HepG2 (cell line): Measurements from ENCODE around the gene MRPL39. TPM values are rescaled to one million over a fixed set of nuclear protein-coding genes. Genes with fewer than 3 reads are reported as not detected.

Experiments
- HNRNPUL1 ChIP-seq: fragments of 200-400 bp; formaldehyde crosslinking; IDR thresholded peaks from 2 replicates; pipeline ENCODE4 v1.6.1; 2017; ENCODE audit warnings: low read depth, mild to moderate bottlenecking, low read length, moderate library complexity
- KMT2B ChIP-seq: IDR thresholded peaks from 2 replicates; pipeline ENCODE4 v1.6.1; 2016; ENCODE audit warnings: missing genetic modification reagents, missing compliant biosample characterization
- MAFG ChIP-seq: sonication (generic); formaldehyde crosslinking; IDR thresholded peaks from 2 replicates; pipeline ENCODE4 v1.5.1; 2020; ENCODE audit warnings: mild to moderate bottlenecking, missing genetic modification reagents
- NCOA5 ChIP-seq: sonication (generic); formaldehyde crosslinking; IDR thresholded peaks from 2 replicates; pipeline ENCODE4 v1.4.0; 2020; ENCODE audit warnings: missing genetic modification reagents
- NFYC ChIP-seq: IDR thresholded peaks from 2 replicates; pipeline ENCODE4 v1.6.1; 2016; ENCODE audit warnings: missing genetic modification reagents, missing compliant biosample characterization
- PCBP2 ChIP-seq: fragments of 200-400 bp; formaldehyde crosslinking; optimal IDR thresholded peaks from 2 replicates; pipeline ENCODE3; 2018; ENCODE audit warnings: low read length, low read depth; ENCODE audit not compliant: poor library complexity, severe bottlenecking
- RAD51 ChIP-seq: fragments of 450-650 bp; IDR thresholded peaks from 2 replicates; pipeline ENCODE4 v1.6.1; 2016; ENCODE audit warnings: borderline replicate concordance
- REL ChIP-seq: sonication (generic); formaldehyde crosslinking; conservative IDR thresholded peaks from 2 replicates; pipeline ENCODE4 v1.8.0; 2022; ENCODE audit warnings: mild to moderate bottlenecking, missing genetic modification reagents, moderate library complexity
- REPIN1 ChIP-seq: sonication (generic); formaldehyde crosslinking; IDR thresholded peaks from 2 replicates; pipeline ENCODE4 v1.8.0; 2022; ENCODE audit warnings: missing genetic modification reagents, low read depth, mild to moderate bottlenecking, borderline replicate concordance
- THYN1 ChIP-seq: sonication (generic); formaldehyde crosslinking; IDR thresholded peaks from 2 replicates; pipeline ENCODE4 v1.8.1; 2023; ENCODE audit warnings: low read depth, mild to moderate bottlenecking, moderate library complexity, missing genetic modification reagents, borderline replicate concordance
- ZFYVE20 ChIP-seq: sonication (generic); formaldehyde crosslinking; IDR thresholded peaks from 2 replicates; pipeline ENCODE4 v1.8.0; 2023; ENCODE audit warnings: low read depth, mild to moderate bottlenecking, moderate library complexity, missing genetic modification reagents, borderline replicate concordance
- ZNF10 ChIP-seq: sonication (generic); formaldehyde crosslinking; IDR thresholded peaks from 2 replicates; pipeline ENCODE4 v1.4.0; 2020; ENCODE audit warnings: mild to moderate bottlenecking, low read depth, missing genetic modification reagents, borderline replicate concordance
- ZNF230 ChIP-seq: sonication (generic); formaldehyde crosslinking; IDR thresholded peaks from 2 replicates; pipeline ENCODE4 v1.4.0; 2020; ENCODE audit warnings: mild to moderate bottlenecking, missing genetic modification reagents
- ZNF276 ChIP-seq: sonication (generic); formaldehyde crosslinking; IDR thresholded peaks from 2 replicates; pipeline ENCODE4 v1.4.0; 2020; ENCODE audit warnings: mild to moderate bottlenecking, low read depth, missing genetic modification reagents
- ZNF598 ChIP-seq: sonication (generic); formaldehyde crosslinking; IDR thresholded peaks from 2 replicates; pipeline ENCODE4 v1.5.1; 2020; ENCODE audit warnings: mild to moderate bottlenecking, missing genetic modification reagents, borderline replicate concordance
- ZNF7 ChIP-seq: IDR thresholded peaks from 2 replicates; pipeline ENCODE4 v1.6.1; 2016; ENCODE audit warnings: missing biosample characterization, missing genetic modification reagents
- ZNF775 ChIP-seq: sonication (generic); formaldehyde crosslinking; IDR thresholded peaks from 2 replicates; pipeline ENCODE4 v1.4.0; 2020; ENCODE audit warnings: missing genetic modification reagents, mild to moderate bottlenecking, moderate library complexity, borderline replicate concordance
- ZNF776 ChIP-seq: sonication (generic); formaldehyde crosslinking; IDR thresholded peaks from 2 replicates; pipeline ENCODE4 v1.4.0; 2020; ENCODE audit warnings: mild to moderate bottlenecking, missing genetic modification reagents
- ZSCAN22 ChIP-seq: sonication (generic); formaldehyde crosslinking; IDR thresholded peaks from 2 replicates; pipeline ENCODE4 v1.4.0; 2020; ENCODE audit warnings: mild to moderate bottlenecking, missing genetic modification reagents
- polyA plus RNA-seq, 8 experiments: library from polyadenylated mRNA; depleted of rRNA in 3 of 8; stranded (reverse) in 7 of 8; unstranded in 1 of 8; fragments of >200 nt; fragmentation: Illumina TruSeq in 4 of 8; extraction: Trizol in 4 of 8; gene quantifications; 2 replicates each; pipeline versions ENCODE4 v1.2.1 to v1.2.3, GENCODE V29; 2011 to 2016; ENCODE audit warnings: low read depth in 4 of 8, missing spikeins in 1 of 8, mixed read lengths in 1 of 8; ENCODE audit not compliant: insufficient read depth in 1 of 8
- total RNA-seq, 5 experiments: library from RNA; depleted of rRNA; stranded (reverse); fragments of >200 nt; fragmentation: Illumina TruSeq; extraction: Trizol; gene quantifications; 2 replicates each; pipeline ENCODE4 v1.2.3, GENCODE V29; 2016; ENCODE audit warnings: low read depth in 1 of 5
- TF ChIP-seq, protein P1 (sequence below): sonication (generic); formaldehyde crosslinking; IDR thresholded peaks from 2 replicates; pipeline ENCODE4 v1.4.0; 2020; ENCODE audit warnings: mild to moderate bottlenecking, missing genetic modification reagents
- TF ChIP-seq, protein P2 (sequence below): sonication (generic); formaldehyde crosslinking; IDR thresholded peaks from 2 replicates; pipeline ENCODE4 v1.8.0; 2022; ENCODE audit warnings: mild to moderate bottlenecking, missing genetic modification reagents, borderline replicate concordance
- TF ChIP-seq, protein P3 (sequence below): sonication (generic); formaldehyde crosslinking; IDR thresholded peaks from 2 replicates; pipeline ENCODE4 v1.5.0; 2020; ENCODE audit warnings: mild to moderate bottlenecking, missing genetic modification reagents, moderate library complexity

Gene MRPL39
- total and polyA plus RNA-seq, 2 of the 13 experiments (the other 11 are each of a cell fraction or from before 2014, with no cell fraction given): 29.1 to 91.2 TPM

GRCh38 chr21:25607151-25608043, at the start of gene MRPL39 (continued):
- TF ChIP-seq REL (CRISPR knock-in tag) (no peak), NFYC (CRISPR knock-in tag) (0 out of 2 replicates have a peak, but pooled peaks have one; percentile 23), ZNF276 (no peak), KMT2B (CRISPR knock-in tag) (peak; percentile 98), ZNF776 (CRISPR knock-in tag) (peak; percentile 96), ZNF7 (CRISPR knock-in tag) (no peak), ZFYVE20 (no peak), ZNF598 (CRISPR knock-in tag) (peak; percentile 82; the same call in 1 of the 2 replicates), THYN1 (no peak), HNRNPUL1 (peak; percentile 47; the same call in 1 of the 2 replicates), ZNF10 (no peak), ZSCAN22 (CRISPR knock-in tag) (no peak), ZNF775 (CRISPR knock-in tag) (no peak), PCBP2 (no peak), NCOA5 (no peak), REPIN1 (CRISPR knock-in tag) (peak; percentile 91), MAFG (CRISPR knock-in tag) (no peak), ZNF230 (CRISPR knock-in tag) (no peak), RAD51 (no peak)
- TF ChIP-seq, protein P1, sequence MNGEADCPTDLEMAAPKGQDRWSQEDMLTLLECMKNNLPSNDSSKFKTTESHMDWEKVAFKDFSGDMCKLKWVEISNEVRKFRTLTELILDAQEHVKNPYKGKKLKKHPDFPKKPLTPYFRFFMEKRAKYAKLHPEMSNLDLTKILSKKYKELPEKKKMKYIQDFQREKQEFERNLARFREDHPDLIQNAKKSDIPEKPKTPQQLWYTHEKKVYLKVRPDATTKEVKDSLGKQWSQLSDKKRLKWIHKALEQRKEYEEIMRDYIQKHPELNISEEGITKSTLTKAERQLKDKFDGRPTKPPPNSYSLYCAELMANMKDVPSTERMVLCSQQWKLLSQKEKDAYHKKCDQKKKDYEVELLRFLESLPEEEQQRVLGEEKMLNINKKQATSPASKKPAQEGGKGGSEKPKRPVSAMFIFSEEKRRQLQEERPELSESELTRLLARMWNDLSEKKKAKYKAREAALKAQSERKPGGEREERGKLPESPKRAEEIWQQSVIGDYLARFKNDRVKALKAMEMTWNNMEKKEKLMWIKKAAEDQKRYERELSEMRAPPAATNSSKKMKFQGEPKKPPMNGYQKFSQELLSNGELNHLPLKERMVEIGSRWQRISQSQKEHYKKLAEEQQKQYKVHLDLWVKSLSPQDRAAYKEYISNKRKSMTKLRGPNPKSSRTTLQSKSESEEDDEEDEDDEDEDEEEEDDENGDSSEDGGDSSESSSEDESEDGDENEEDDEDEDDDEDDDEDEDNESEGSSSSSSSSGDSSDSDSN (CRISPR knock-in tag): peak; percentile 96
- TF ChIP-seq, protein P2, sequence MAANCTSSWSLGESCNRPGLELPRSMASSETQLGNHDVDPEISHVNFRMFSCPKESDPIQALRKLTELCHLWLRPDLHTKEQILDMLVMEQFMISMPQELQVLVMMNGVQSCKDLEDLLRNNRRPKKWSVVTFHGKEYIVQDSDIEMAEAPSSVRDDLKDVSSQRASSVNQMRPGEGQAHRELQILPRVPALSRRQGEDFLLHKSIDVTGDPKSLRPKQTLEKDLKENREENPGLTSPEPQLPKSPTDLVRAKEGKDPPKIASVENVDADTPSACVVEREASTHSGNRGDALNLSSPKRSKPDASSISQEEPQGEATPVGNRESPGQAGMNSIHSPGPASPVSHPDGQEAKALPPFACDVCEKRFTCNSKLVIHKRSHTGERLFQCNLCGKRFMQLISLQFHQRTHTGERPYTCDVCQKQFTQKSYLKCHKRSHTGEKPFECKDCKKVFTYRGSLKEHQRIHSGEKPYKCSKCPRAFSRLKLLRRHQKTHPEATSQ (CRISPR knock-in tag): no peak
- TF ChIP-seq, protein P3, sequence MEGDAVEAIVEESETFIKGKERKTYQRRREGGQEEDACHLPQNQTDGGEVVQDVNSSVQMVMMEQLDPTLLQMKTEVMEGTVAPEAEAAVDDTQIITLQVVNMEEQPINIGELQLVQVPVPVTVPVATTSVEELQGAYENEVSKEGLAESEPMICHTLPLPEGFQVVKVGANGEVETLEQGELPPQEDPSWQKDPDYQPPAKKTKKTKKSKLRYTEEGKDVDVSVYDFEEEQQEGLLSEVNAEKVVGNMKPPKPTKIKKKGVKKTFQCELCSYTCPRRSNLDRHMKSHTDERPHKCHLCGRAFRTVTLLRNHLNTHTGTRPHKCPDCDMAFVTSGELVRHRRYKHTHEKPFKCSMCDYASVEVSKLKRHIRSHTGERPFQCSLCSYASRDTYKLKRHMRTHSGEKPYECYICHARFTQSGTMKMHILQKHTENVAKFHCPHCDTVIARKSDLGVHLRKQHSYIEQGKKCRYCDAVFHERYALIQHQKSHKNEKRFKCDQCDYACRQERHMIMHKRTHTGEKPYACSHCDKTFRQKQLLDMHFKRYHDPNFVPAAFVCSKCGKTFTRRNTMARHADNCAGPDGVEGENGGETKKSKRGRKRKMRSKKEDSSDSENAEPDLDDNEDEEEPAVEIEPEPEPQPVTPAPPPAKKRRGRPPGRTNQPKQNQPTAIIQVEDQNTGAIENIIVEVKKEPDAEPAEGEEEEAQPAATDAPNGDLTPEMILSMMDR (CRISPR knock-in tag): peak; percentile 93
